ENCODE measurements around the gene PPP3CB.

PPP3CB gene

GRCh38 chr10:73495884-73496674 is at the start of gene PPP3CB:
Gene PPP3CB, minus strand, starts transcription at chr10:73496024. Its CDS starts 135 bp downstream, at chr10:73495889.
- DNase-seq, result peak; percentile 93 to 94

GRCh38 chr10:73545357-73545756 is 49.5 kb upstream of the PPP3CB start:
- DNase-seq, result no peak

- DNase-seq, result no peak
Observed at GRCh38 chr10:73537709-73538108, 41.9 kb upstream of the PPP3CB start.

GRCh38 chr10:73537288-73537687 is 41.5 kb upstream of the PPP3CB start:
- DNase-seq, result no peak

GRCh38 chr10:73534857-73535256 is 39.0 kb upstream of the PPP3CB start:
- no peak for DNase-seq

GRCh38 chr10:73529089-73529832 is 33.4 kb upstream of the PPP3CB start:
- DNase-seq, result peak; percentile 36 to 38

- DNase-seq, result no peak
Observed at GRCh38 chr10:73522263-73522662, 26.4 kb upstream of the PPP3CB start.

- DNase-seq, result no peak
Observed at GRCh38 chr10:73519336-73519735, 23.5 kb upstream of the PPP3CB start.

- DNase-seq, result no peak
Observed at GRCh38 chr10:73517166-73517888, 21.5 kb upstream of the PPP3CB start.

- no peak for DNase-seq
Observed at GRCh38 chr10:73512207-73512743, 16.5 kb upstream of the PPP3CB start.

GRCh38 chr10:73509695-73510094 is 13.9 kb upstream of the PPP3CB start:
- no peak for DNase-seq

- no peak for DNase-seq
Observed at GRCh38 chr10:73506491-73506890, 10.7 kb upstream of the PPP3CB start.

GRCh38 chr10:73506074-73506473 is 10.2 kb upstream of the PPP3CB start:
- no peak for DNase-seq

- no peak for DNase-seq
Observed at GRCh38 chr10:73503037-73503436, 7.2 kb upstream of the PPP3CB start.

GRCh38 chr10:73501651-73502050 is 5.8 kb upstream of the PPP3CB start:
- DNase-seq, result no peak

- no peak for DNase-seq
Observed at GRCh38 chr10:73497623-73498022, 1.8 kb upstream of the PPP3CB start.

- peak; percentile 90 to 94 for DNase-seq
Observed at GRCh38 chr10:73495226-73495883, 469 bp downstream of the PPP3CB start.

GRCh38 chr10:73494877-73495225 is 973 bp downstream of the PPP3CB start:
- DNase-seq, result no peak

- no peak for DNase-seq
Observed at GRCh38 chr10:73494213-73494612, 1.6 kb downstream of the PPP3CB start.

- no peak for DNase-seq
Observed at GRCh38 chr10:73493781-73494180, 2.0 kb downstream of the PPP3CB start.

- no peak for DNase-seq
Observed at GRCh38 chr10:73486601-73487000, 9.2 kb downstream of the PPP3CB start.

- DNase-seq, result no peak
Observed at GRCh38 chr10:73485320-73485719, 10.5 kb downstream of the PPP3CB start.

- DNase-seq, result no peak
Observed at GRCh38 chr10:73480158-73480557, 15.7 kb downstream of the PPP3CB start.
